Stimulated activated CD8-positive, alpha-beta memory T cell treated with anti-CD3 and anti-CD28 coated beads, Interleukin-4, amount 100 ng/mL, for 24 hours (primary cell): Measurements from ENCODE around the gene TAOK3.

Source experiments
- DNase-seq: peaks from one replicate; pipeline ENCODE4 v3.0.0-alpha.2; 2020; ENCODE audit warnings: low read depth

Gene TAOK3

DNA sequence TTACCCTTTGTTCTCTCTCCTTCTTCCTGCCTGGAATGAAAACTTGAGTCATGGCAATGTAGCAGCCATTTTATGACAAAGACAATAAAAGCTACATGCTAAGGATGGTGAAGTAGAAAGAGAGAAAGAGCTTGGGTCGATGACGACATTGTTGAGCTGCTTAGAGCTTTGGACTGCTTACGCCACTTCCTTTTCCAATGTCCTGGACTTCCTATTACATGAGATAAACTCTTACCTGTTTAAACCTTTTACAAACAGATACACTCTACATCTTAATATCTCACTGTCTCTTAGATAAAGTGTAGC lies 166.6 kb downstream of the TAOK3 start:
- DNase-seq, result no peak

GRCh38 chr12:118193958-118194357 lies 178.7 kb downstream of the TAOK3 start:
- DNase-seq, result no peak

DNA sequence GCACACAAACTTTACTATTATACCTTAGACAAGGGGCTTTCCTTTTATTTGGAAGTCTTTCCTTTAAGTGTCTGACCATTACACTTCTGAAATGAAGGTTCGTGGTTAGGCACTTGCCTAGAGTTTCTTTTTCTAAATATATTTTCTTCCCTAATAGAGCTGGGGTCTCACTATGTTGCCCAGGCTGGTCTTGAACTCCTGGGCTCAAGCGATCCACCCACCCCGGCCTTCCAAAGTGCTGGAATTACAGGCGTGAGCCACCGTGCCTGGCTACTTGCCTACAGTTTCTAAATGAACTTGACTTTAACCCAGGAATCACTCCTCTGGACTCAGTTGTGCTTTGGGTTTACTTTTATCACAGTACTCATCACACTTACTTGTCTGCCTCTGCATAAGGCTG lies 179.2 kb downstream of the TAOK3 start:
- no peak for DNase-seq

GRCh38 chr12:118190266-118190665 lies 182.4 kb downstream of the TAOK3 start:
- DNase-seq, result no peak

GRCh38 chr12:118189741-118190191 lies 182.9 kb downstream of the TAOK3 start:
- no peak for DNase-seq

GRCh38 chr12:118188690-118189371 lies 183.9 kb downstream of the TAOK3 start:
- DNase-seq, result no peak

DNA sequence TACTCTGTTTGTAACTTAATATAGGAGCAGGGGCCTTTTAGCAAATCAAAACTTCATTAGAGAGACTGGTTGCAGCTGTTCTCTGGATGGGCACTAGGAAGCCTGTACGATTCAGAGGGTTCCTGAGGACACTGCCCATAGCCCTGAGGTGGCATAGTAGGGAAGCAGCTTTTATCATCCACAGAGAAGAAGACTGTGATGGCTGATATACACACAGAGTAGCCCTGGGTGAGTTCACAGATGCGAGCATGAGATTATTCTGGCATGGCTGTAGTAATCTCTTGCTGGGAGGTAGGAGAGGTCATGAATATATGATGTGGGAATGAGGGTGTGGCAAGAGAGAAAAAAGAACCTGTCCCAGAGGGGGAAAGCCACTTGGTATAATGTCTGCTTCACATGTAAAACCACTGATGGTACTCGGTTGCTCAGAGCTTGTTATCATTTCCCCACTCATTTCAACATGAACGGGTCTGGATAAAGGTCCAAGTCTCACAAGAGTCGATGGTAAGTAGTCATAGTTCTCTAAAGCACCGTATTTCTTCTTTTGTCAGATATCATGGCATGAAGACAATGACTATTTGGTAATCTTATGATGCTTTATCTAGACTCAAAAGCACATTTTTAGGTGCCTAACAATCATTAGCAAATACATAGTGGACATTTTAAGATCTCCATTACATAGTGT lies 184.8 kb downstream of the TAOK3 start:
- DNase-seq, result no peak

GRCh38 chr12:118185602-118186397 lies 186.9 kb downstream of the TAOK3 start:
- no peak for DNase-seq

DNA sequence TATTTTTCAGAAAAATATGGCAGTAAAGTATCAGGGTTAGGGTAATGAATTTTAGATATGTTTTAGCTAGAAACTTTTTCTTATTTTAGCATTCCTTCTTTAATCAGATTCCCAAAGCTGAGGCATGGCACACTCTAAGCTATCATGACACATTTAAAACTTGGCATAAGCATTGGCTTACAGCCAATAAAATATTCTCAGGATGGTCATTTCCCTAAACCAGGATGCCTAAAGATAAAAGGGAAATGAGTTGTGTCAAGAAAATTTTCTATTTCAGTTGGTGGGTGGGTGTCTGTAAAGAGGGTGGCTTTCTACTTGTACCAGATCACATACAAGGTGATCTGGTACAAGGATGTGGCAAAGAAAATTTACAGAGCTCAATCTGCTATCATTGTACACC lies 189.0 kb downstream of the TAOK3 start:
- no peak for DNase-seq

- DNase-seq, result no peak
These were observed 189.6 kb downstream of the TAOK3 start for GRCh38 chr12:118183155-118183554.

GRCh38 chr12:118175823-118176447 lies 196.8 kb downstream of the TAOK3 start:
- no peak for DNase-seq

- DNase-seq, result no peak
These were observed 205.8 kb downstream of the TAOK3 start for GRCh38 chr12:118166946-118167345.

DNA sequence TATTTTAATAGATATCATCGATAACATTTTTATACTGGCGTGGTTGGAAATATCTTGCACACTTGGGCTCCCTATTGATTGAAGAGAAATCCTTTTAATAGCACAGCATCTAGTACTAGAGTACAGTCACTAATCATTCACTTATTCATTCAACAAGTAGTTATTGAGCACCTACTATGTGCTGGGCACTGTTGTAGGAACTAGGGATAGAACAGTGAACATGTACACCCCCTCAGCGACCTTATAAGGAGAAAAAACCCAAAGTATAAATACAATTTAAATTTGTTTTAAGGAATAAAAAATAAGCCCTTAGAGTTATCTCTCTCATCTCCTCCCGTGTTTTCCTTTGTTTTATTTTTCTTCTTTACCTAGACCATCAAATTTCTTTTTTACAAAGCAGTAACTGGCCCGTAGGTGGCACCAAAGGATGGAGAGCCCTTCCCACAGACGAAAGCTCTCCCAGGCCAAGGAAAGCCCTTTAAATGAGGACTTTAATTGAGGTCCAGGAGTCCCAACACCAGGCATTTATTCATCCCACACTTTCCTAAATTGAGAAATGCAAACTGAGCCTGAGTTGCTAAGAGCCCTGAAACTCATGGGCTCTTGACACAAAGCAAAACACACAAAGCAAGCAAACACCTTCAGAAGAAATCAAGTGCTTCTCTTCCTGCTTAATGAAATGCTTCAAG lies 207.8 kb downstream of the TAOK3 start:
- no peak for DNase-seq

DNA sequence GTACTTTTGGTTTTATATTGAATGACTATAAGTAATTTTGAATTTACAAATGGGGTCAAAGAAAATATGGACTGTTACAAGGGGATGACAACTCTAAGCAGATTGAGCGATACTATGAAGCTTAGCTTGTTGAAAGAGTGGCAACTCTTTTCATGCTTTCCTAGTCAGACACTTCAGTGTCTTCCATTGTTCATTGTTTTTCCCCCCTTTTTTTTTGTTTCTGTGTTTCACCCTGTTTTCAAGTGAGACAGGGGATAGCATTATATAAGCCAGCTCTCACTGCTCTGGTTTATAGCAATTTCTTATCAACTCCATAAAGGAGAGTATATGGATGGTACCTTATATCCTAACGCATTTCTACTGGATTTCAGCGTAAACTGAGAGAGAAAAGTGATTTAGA lies 212.2 kb downstream of the TAOK3 start:
- no peak for DNase-seq

- DNase-seq, result no peak
These were observed 221.0 kb downstream of the TAOK3 start for GRCh38 chr12:118151755-118152154.

GRCh38 chr12:118150625-118151024 lies 222.1 kb downstream of the TAOK3 start:
- DNase-seq, result no peak

GRCh38 chr12:118148287-118148686 lies 224.4 kb downstream of the TAOK3 start:
- DNase-seq, result no peak

GRCh38 chr12:118145798-118146156 lies 226.9 kb downstream of the TAOK3 start:
- DNase-seq, result no peak

GRCh38 chr12:118145113-118145797 lies 227.5 kb downstream of the TAOK3 start:
- DNase-seq, result no peak

DNA sequence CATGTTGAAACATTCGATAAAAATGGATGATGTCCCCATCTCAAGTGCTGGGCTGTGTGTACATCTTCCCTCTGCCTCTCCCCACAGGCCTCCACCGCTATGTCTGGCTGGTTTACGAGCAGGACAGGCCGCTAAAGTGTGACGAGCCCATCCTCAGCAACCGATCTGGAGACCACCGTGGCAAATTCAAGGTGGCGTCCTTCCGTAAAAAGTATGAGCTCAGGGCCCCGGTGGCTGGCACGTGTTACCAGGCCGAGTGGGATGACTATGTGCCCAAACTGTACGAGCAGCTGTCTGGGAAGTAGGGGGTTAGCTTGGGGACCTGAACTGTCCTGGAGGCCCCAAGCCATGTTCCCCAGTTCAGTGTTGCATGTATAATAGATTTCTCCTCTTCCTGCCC lies 228.2 kb downstream of the TAOK3 start:
- DNase-seq, result no peak

DNA sequence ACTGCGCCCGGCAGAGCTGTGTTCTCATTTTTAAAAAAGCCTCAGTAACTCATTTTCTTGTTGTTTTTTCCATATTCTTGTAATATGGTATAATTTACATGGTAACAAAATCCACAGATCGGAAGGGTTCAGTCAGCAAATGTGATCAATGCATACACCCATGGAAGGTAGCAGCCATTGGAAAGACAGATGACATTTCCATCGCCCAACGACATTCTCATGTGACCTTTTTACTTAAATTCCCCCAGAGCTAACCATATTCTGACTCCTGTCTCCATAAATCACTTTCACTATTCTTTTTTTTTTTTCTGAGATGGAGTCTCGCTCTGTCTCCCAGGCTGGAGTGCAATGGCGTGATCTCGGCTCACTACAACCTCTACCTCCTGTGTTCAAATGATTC lies 231.9 kb downstream of the TAOK3 start:
- DNase-seq, result no peak
